ENCODE measurements around the gene DLG2.

Gene DLG2

GRCh38 chr11:84260862-84261261 is 1366.3 kb downstream of the DLG2 start:
- TF ChIP-seq CTCF (IDR thresholded peaks at IDR 0.05; ENCODE audit: low read depth, low read length, missing control alignments), result no peak
- no peak overlapping the region for H3K4me3 ChIP-seq (ENCODE audit: low read depth, low read length)
- DNase-seq (ENCODE audit: low read depth), result no peak

GRCh38 chr11:84256618-84257017 is 1370.5 kb downstream of the DLG2 start:
- no peak overlapping the region for H3K4me3 ChIP-seq (ENCODE audit: low read depth, low read length)
- no peak for DNase-seq (ENCODE audit: low read depth)
- no peak for TF ChIP-seq CTCF (IDR thresholded peaks at IDR 0.05; ENCODE audit: low read depth, low read length, missing control alignments)

DNA sequence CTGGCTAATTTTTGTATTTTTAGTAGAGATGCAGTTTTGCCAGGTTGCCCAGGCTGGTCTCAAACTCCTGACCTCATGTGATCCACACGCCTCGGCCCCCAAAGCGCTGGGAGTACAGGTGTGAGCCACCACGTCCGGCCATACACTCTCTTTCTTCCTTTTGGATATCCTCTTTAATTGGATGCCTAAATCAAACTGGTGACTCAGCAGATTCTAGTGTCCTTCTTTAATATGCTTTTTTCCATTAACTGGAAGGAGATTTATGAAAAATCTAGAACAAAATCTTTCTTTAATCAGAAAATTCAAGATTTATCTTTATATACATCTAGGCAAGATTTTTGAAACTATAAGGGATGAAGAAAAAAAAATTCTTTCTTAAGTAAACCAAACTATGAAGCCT is 1371.7 kb downstream of the DLG2 start:
- H3K4me3 ChIP-seq (ENCODE audit: low read depth, low read length), result no peak overlapping the region
- TF ChIP-seq CTCF (IDR thresholded peaks at IDR 0.05; ENCODE audit: low read depth, low read length, missing control alignments), result no peak
- DNase-seq (ENCODE audit: low read depth), result no peak

GRCh38 chr11:84250834-84251613 is 1376.1 kb downstream of the DLG2 start:
- TF ChIP-seq CTCF (IDR thresholded peaks at IDR 0.05; ENCODE audit: low read depth, low read length, missing control alignments), result no peak

DNA sequence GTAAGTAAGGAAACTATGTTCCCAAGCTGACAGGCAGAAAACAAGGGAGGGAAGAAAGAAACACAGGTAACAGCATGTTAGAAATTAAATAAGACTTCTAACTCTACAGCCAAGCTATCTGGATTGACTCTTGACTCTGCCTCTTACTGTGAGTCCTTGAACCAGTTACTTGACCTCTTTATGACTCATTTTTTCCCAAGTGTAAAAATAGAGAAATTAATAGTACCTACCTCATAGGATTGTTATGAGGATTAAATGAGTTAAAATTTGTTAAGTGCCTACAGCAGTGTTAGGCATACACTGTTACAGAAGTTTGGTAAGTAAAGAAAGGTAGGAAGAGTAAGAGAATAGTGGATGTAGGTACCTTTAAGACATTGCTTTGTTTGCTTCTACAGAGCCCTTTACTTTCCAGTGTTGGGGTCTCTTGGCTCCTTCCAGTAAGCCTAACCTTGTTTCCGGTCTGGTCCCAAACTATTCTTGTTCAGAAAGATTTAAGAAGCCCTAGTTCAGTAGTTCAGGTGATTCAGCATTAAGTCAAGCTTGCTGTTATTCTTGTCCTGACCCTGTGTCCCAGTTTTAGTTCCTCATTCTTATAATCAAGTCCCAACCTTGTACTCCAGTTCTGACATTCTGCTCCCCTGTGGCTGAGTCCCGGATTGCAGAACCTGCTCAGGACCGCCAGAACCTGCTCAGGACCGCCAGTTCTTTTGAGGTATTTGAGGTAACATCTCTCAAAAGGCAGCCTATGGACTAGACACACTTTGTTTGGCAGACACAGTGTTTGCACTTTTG is 1377.6 kb downstream of the DLG2 start:
- no peak overlapping the region for H3K4me3 ChIP-seq (ENCODE audit: low read depth, low read length)
- peak; percentile 20 for TF ChIP-seq CTCF (IDR thresholded peaks at IDR 0.05; ENCODE audit: low read depth, low read length, missing control alignments)
- DNase-seq (ENCODE audit: low read depth), result peak; percentile 54

More at GRCh38 chr11:84250834-84251613, 1376.1 kb downstream of the DLG2 start:
- H3K4me3 ChIP-seq (ENCODE audit: low read depth, low read length), result no peak overlapping the region
- no peak for DNase-seq (ENCODE audit: low read depth)

GRCh38 chr11:84247926-84248325 is 1379.2 kb downstream of the DLG2 start:
- no peak for TF ChIP-seq CTCF (IDR thresholded peaks at IDR 0.05; ENCODE audit: low read depth, low read length, missing control alignments)
- no peak for DNase-seq (ENCODE audit: low read depth)

More at GRCh38 chr11:84247926-84248325, 1379.2 kb downstream of the DLG2 start:
- H3K4me3 ChIP-seq (ENCODE audit: low read depth, low read length), result no peak overlapping the region

Measured in GM12864 (cell line).